ENCODE results near the gene THPO. TPM values are rescaled to one million over a fixed set of nuclear protein-coding genes. Genes with fewer than 3 reads are reported as not detected.
A peak's percentile ranks its signal among the peaks of the same experiment; 100 is the strongest.

THPO gene
- total and polyA plus RNA-seq, 10 of the 15 experiments (the other 5 are each of a cell fraction or from before 2014, with no cell fraction given), result not detected

GRCh38 chr3:184361532-184361931 is 16.5 kb downstream of the THPO start, which contains the start of the genes CLCN2 and POLR2H (continued):
- TF ChIP-seq SMAD1 (IDR thresholded peaks at IDR 0.05; ENCODE audit: low read depth, partially characterized antibody) (no peak), WRNIP1 (IDR thresholded peaks at IDR 0.05; ENCODE audit: borderline replicate concordance, low read depth, low read length) (no peak), NR2F1 (conservative IDR thresholded peaks at IDR 0.05) (peak; percentile 47; the same call in 1 of the 2 replicates), EED (IDR thresholded peaks at IDR 0.05; ENCODE audit: low read depth) (no peak), PAX5 (IDR thresholded peaks at IDR 0.05; ENCODE audit: borderline replicate concordance, low read depth, low read length) (no peak), ZNF217 (IDR thresholded peaks at IDR 0.05) (no peak), CEBPZ (IDR thresholded peaks at IDR 0.05; ENCODE audit: low read depth, low read length) (no peak), NKRF (conservative IDR thresholded peaks at IDR 0.05) (peak; percentile 42), BMI1 (IDR thresholded peaks at IDR 0.05; ENCODE audit: borderline replicate concordance) (no peak), ZNF592 (IDR thresholded peaks at IDR 0.05) (no peak), SMAD5 (IDR thresholded peaks at IDR 0.05; ENCODE audit: low read depth) (no peak), EGR1 (IDR thresholded peaks at IDR 0.05; ENCODE audit: borderline replicate concordance in 1 of 2, low read depth in 2 of 2, low read length in 2 of 2) (no peak), BCLAF1 (IDR thresholded peaks at IDR 0.05) (no peak), TBL1XR1 (IDR thresholded peaks at IDR 0.05; ENCODE audit: low read depth, low read length) (no peak), SUPT20H (IDR thresholded peaks at IDR 0.05; ENCODE audit: borderline replicate concordance, control insufficient read depth, low read depth, low read length) (no peak), ZNF24 (IDR thresholded peaks at IDR 0.05) (no peak), BHLHE40 (IDR thresholded peaks at IDR 0.05; ENCODE audit: borderline replicate concordance in 1 of 2, low read depth in 2 of 2, low read length in 1 of 2) (peak; percentile 80 to 95), SIN3A (IDR thresholded peaks at IDR 0.05; ENCODE audit: low read depth, low read length) (no peak; the same call in 1 of the 2 replicates), CBFB (IDR thresholded peaks at IDR 0.05; ENCODE audit: low read depth) (no peak)
